ENCODE results near the gene RHOB. TPM values are rescaled to one million over a fixed set of nuclear protein-coding genes. Genes with fewer than 3 reads are reported as not detected.
"Not testable (repeated sequence)": the region's sequence is repeated elsewhere in the genome, so short reads cannot be mapped to it uniquely, and the experiment has no call there.

Gene RHOB
- total RNA-seq, 1 donor from 2014 or later = 292 TPM

DNA sequence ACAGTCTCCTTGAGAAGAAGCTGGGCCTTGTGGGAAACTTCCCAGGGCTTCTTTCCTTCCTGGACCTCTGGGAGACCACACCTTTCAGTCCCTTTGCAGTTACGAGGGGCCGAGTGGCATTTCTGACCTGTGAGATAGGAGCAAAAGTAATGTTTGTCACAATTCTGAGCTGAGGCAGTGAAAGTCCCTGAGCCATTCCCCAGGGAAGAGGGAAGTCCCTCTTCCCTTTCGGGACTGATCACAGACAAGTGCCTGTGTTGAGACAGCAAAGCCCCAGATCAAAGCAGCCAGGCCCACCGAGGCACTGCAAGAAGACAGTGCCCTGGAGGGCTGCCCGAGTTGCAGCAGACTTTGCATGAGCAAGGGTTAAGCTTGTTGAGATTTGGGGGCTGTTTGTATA lies 41.9 kb downstream of the RHOB start:
- TF ChIP-seq, protein P1, sequence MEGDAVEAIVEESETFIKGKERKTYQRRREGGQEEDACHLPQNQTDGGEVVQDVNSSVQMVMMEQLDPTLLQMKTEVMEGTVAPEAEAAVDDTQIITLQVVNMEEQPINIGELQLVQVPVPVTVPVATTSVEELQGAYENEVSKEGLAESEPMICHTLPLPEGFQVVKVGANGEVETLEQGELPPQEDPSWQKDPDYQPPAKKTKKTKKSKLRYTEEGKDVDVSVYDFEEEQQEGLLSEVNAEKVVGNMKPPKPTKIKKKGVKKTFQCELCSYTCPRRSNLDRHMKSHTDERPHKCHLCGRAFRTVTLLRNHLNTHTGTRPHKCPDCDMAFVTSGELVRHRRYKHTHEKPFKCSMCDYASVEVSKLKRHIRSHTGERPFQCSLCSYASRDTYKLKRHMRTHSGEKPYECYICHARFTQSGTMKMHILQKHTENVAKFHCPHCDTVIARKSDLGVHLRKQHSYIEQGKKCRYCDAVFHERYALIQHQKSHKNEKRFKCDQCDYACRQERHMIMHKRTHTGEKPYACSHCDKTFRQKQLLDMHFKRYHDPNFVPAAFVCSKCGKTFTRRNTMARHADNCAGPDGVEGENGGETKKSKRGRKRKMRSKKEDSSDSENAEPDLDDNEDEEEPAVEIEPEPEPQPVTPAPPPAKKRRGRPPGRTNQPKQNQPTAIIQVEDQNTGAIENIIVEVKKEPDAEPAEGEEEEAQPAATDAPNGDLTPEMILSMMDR (IDR thresholded peaks at IDR 0.05; ENCODE audit: unreplicated experiment) = no peak
- no peak overlapping the region for H3K27ac Mint-ChIP-seq (ENCODE audit: unreplicated experiment)
- H3K27me3 Mint-ChIP-seq (ENCODE audit: unreplicated experiment) = peaks cover 1% of the 10 kb centered on the region
- DNase-seq (ENCODE audit: low spot score) = no peak
- peaks cover 11% of the 10 kb centered on the region for H3K4me1 Mint-ChIP-seq (ENCODE audit: unreplicated experiment)
- H3K9me3 Mint-ChIP-seq (ENCODE audit: unreplicated experiment) = no peaks in the 10 kb centered on the region
- H3K4me3 Mint-ChIP-seq (ENCODE audit: unreplicated experiment) = no peak overlapping the region
- peaks cover 4% of the 10 kb centered on the region for H3K36me3 Mint-ChIP-seq (ENCODE audit: low read depth, unreplicated experiment)

DNA sequence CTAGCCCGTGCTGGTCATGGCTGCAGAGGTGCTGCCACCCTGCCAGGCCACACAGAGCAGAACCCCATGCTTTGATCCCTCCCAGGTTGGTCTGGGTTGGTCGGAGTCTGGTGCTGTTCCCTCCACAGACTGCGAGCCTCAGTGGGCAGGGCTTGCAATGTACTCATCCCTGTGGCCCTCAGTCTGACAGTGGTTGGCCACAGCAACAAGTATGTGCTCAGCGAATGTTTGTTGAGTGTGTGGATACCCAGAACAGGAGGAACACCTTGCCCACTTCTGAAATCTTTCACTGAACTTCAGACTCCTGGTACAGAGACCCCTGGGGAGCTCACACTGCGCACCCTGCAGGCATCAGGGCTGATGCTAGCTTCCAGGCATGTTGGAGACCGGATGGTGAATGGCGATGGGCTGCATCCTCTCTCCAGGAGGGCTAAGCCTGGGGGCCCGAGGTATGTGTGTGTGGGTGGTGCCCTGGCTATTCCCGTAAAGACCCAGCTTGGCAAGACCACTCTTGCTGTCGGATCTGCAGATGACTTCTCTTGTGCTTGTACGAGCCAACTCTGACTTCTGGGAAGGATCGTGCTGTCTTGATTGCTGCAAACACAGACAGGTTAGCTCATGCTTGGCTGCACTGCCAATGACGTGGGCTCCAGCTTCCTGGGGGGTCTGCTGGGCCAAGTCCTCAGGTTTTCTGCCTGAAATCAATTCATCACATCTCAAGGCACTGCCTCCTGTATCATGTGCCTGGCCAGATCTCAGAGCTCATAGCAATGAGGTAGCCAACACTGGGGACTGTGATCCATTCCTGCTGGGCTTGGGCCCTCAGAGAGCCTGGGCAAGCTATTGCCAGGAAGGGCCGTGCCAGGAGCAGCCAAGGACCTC lies 43.7 kb downstream of the RHOB start:
- DNase-seq (ENCODE audit: low spot score) = no peak
- H3K4me1 Mint-ChIP-seq (ENCODE audit: unreplicated experiment) = peaks cover 11% of the 10 kb centered on the region
- H3K27me3 Mint-ChIP-seq (ENCODE audit: unreplicated experiment) = peaks cover 1% of the 10 kb centered on the region
- TF ChIP-seq, protein P1 (IDR thresholded peaks at IDR 0.05; ENCODE audit: unreplicated experiment) = no peak
- no peak overlapping the region for H3K27ac Mint-ChIP-seq (ENCODE audit: unreplicated experiment)
- H3K4me3 Mint-ChIP-seq (ENCODE audit: unreplicated experiment) = no peak overlapping the region
- no peaks in the 10 kb centered on the region for H3K9me3 Mint-ChIP-seq (ENCODE audit: unreplicated experiment)
- peaks cover 4% of the 10 kb centered on the region for H3K36me3 Mint-ChIP-seq (ENCODE audit: low read depth, unreplicated experiment)

- H3K27ac Mint-ChIP-seq (ENCODE audit: unreplicated experiment) = no peak overlapping the region
- no peak for DNase-seq (ENCODE audit: low spot score)
- peaks cover 3% of the 10 kb centered on the region for H3K27me3 Mint-ChIP-seq (ENCODE audit: unreplicated experiment)
- H3K36me3 Mint-ChIP-seq (ENCODE audit: low read depth, unreplicated experiment) = peaks cover 4% of the 10 kb centered on the region
- no peaks in the 10 kb centered on the region for H3K9me3 Mint-ChIP-seq (ENCODE audit: unreplicated experiment)
- H3K4me3 Mint-ChIP-seq (ENCODE audit: unreplicated experiment) = no peak overlapping the region
- H3K4me1 Mint-ChIP-seq (ENCODE audit: unreplicated experiment) = peaks cover 11% of the 10 kb centered on the region
- TF ChIP-seq, protein P1 (IDR thresholded peaks at IDR 0.05; ENCODE audit: unreplicated experiment) = no peak
These were observed 45.1 kb downstream of the RHOB start for GRCh38 chr2:20491739-20492531.

DNA sequence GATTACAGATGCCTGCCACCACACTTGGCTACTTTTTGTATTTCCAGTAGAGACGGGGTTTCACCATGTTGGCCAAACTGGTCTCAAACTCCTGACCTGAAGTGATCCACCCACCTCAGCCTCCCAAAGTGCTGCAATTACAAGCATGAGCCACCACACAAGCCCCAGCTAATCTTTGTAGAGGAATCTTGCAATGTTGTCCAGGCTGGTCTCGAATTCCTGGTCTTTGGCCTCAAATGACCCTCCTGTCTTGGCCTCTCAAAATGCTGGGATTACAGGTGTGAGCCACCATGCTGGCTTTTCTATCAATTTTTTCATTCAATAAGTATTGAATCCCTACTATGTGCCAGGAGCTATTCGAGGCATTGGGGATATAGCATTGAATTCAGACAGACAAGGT lies 46.2 kb downstream of the RHOB start:
- not testable (repeated sequence) for DNase-seq (ENCODE audit: low spot score); H3K4me3 Mint-ChIP-seq (ENCODE audit: unreplicated experiment); H3K27ac Mint-ChIP-seq (ENCODE audit: unreplicated experiment); H3K27me3 Mint-ChIP-seq (ENCODE audit: unreplicated experiment); H3K9me3 Mint-ChIP-seq (ENCODE audit: unreplicated experiment); H3K36me3 Mint-ChIP-seq (ENCODE audit: low read depth, unreplicated experiment); H3K4me1 Mint-ChIP-seq (ENCODE audit: unreplicated experiment)

DNA sequence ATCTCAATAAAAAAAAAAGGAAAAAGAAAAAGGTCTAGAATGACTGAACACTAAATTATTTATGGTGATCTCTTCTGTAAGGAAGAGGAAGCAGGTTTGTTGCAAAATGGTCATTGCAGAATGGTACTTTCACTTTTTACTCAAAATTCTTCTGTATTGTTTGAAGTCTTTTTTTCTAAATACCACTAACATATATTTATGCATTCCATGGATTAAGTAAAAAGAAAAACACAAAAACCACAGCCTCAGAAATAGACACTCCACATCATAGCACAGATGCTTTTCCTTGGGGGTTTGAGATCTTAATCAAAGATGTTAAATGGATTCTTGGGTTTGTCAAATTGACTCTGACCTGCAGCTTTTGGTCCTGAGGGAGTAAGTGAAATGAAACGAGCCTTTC lies 47.4 kb downstream of the RHOB start:
- H3K9me3 Mint-ChIP-seq (ENCODE audit: unreplicated experiment) = no peaks in the 10 kb centered on the region
- DNase-seq (ENCODE audit: low spot score) = no peak
- no peak overlapping the region for H3K27ac Mint-ChIP-seq (ENCODE audit: unreplicated experiment)
- no peaks in the 10 kb centered on the region for H3K4me1 Mint-ChIP-seq (ENCODE audit: unreplicated experiment)
- no peak overlapping the region for H3K4me3 Mint-ChIP-seq (ENCODE audit: unreplicated experiment)
- H3K36me3 Mint-ChIP-seq (ENCODE audit: low read depth, unreplicated experiment) = no peaks in the 10 kb centered on the region
- peaks cover 3% of the 10 kb centered on the region for H3K27me3 Mint-ChIP-seq (ENCODE audit: unreplicated experiment)
- TF ChIP-seq, protein P1 (IDR thresholded peaks at IDR 0.05; ENCODE audit: unreplicated experiment) = no peak
